DND-41 (cell line): Measurements from ENCODE around the gene TMEM263.

Experiments
- CTCF ChIP-seq: IDR thresholded peaks from 2 replicates; pipeline ENCODE4 v1.5.1; 2012; ENCODE audit warnings: borderline replicate concordance, low read length, moderate library complexity, mild to moderate bottlenecking; ENCODE audit not compliant: poor library complexity, severe bottlenecking; ENCODE audit errors: extremely low read depth
- EZH2 ChIP-seq: IDR thresholded peaks from 3 replicates; pipeline ENCODE4 v1.6.1; 2012; ENCODE audit warnings: borderline replicate concordance, low read depth, mild to moderate bottlenecking, moderate library complexity, low read length, inconsistent platforms; ENCODE audit not compliant: severe bottlenecking

DNA sequence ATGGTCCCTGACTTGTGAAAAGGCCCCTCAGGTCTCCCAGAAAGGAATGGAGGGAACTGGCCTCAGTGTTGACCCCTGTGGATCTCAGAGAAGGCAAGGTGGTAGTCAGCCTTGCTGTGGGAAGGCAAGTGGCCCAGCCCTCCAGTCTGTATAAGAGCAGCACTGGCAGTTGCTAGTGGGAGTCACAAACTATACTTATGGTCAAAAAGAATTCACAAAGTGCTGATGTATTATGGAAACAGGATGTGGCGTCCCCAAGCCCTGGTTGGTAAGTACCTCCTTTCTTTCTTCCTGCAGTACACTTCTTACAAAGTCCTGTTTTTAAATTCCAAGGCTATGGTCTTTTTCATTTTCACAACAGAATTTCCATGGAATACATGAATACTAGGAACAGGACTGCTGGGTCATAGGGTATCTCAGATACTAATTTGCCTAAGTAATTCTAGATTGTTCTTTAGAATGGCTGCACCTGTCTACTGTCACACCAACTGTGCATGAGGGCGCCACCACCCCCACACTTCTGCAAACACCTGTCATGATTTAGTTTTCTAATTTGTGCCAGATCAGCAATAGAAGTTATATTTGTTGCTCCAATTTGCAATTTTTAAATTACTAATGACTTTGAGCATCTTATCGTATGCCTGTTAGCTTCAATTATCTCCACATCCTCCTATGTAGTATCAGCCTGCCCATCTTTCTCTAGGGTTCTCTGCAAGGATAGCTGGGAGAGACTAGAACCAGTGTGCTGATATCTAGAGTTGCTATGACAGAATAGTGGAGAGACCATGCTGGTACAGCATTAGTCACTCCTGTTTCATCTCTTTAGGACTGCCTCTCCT lies 40.7 kb upstream of the TMEM263 start:
- no peak for TF ChIP-seq EZH2
- TF ChIP-seq CTCF = no peak
